Measurements from ENCODE around the gene ABHD2. TPM values are rescaled to one million over a fixed set of nuclear protein-coding genes. Genes with fewer than 3 reads are reported as not detected.
"Not testable (repeated sequence)": the region's sequence is repeated elsewhere in the genome, so short reads cannot be mapped to it uniquely, and the experiment has no call there.

Gene ABHD2
- total RNA-seq, 1 experiment from 2014 or later: 18.3 TPM

GRCh38 chr15:89137926-89138325 is 49.7 kb downstream of the ABHD2 start:
- Histone ChIP-seq H3K9me3 (no peaks in the 10 kb centered on the region), H3K4me3 (no peak overlapping the region), H3K27me3 (no peaks in the 10 kb centered on the region), H3K36me3 (peaks cover 2% of the 10 kb centered on the region; the same call in 1 of the 2 replicates)
- no peak for DNase-seq

DNA sequence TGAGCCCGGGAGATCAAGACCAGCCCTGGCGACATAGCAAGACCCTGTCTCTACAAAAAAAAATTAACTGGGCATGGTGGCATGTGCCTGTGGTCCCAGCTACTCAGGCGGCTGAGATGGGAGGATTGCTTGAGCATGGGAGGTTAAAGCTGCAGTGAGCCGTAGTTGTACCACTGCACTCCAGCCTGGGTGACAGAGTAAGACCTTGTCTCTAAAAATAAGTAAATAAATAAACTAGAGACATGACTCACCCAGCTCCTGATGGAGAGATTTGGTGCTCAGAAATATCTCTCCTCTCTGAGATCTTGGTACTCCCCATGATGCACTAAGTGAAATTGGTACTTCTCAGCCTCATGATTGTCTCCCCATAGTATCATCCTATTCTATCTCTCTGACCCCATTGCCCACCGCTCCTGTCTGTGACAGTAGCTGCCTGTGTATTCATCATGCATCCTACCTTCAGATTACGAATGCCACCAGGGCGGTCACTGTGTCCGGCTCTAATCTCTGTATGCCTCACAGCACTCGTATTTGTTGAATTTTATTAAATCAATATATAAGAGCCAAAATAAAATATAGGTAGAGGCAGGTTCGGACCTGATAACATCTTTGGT is 50.9 kb downstream of the ABHD2 start:
- peak; percentile 31 for DNase-seq
- H3K9me3 ChIP-seq: no peaks in the 10 kb centered on the region
- H3K4me3 ChIP-seq: no peak overlapping the region
- peaks cover 2% of the 10 kb centered on the region for H3K36me3 ChIP-seq
- H3K27me3 ChIP-seq: no peaks in the 10 kb centered on the region

- H3K27me3 ChIP-seq: no peaks in the 10 kb centered on the region
- H3K36me3 ChIP-seq: peaks cover 7% of the 10 kb centered on the region
- no peak overlapping the region for H3K4me3 ChIP-seq
- no peaks in the 10 kb centered on the region; the same call in 1 of the 2 replicates for H3K9me3 ChIP-seq
- DNase-seq: no peak
Measured at GRCh38 chr15:89139613-89140499, 51.6 kb downstream of the ABHD2 start.

GRCh38 chr15:89140595-89140994 is 52.3 kb downstream of the ABHD2 start:
- no peak overlapping the region for H3K4me3 ChIP-seq
- no peaks in the 10 kb centered on the region; the same call in 1 of the 2 replicates for H3K9me3 ChIP-seq
- H3K27me3 ChIP-seq: no peaks in the 10 kb centered on the region
- DNase-seq: no peak
- H3K36me3 ChIP-seq: peaks cover 7% of the 10 kb centered on the region

GRCh38 chr15:89141159-89141558 is 52.9 kb downstream of the ABHD2 start:
- H3K36me3 ChIP-seq, H3K4me3 ChIP-seq, H3K27me3 ChIP-seq, DNase-seq, H3K9me3 ChIP-seq: not testable (repeated sequence)

GRCh38 chr15:89141885-89142284 is 53.6 kb downstream of the ABHD2 start:
- no peak for DNase-seq
- Histone ChIP-seq H3K27me3 (no peaks in the 10 kb centered on the region), H3K36me3 (peaks cover 7% of the 10 kb centered on the region), H3K9me3 (no peaks in the 10 kb centered on the region; the same call in 1 of the 2 replicates), H3K4me3 (no peak overlapping the region)

DNA sequence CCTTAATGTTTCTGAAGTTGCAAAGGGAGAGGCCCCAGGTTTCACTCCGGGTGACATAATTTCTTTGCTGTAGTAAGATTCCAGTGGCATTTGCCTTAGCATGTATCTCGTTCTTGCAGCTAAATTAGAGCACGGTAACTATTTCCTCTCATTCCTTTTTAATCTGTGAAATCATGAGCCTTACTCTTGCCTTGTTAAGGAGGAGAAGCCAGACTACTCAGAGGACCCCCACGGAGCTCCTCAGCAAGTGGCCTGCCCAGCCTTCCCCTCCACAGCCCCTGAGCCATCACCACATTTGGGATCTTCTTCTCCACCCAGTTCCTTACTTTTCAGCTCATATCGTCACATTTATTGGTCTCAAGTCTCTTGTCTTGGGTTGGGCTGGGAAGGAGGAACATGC is 54.2 kb downstream of the ABHD2 start:
- H3K36me3 ChIP-seq: peaks cover 7% of the 10 kb centered on the region
- H3K4me3 ChIP-seq: no peak overlapping the region

DNA sequence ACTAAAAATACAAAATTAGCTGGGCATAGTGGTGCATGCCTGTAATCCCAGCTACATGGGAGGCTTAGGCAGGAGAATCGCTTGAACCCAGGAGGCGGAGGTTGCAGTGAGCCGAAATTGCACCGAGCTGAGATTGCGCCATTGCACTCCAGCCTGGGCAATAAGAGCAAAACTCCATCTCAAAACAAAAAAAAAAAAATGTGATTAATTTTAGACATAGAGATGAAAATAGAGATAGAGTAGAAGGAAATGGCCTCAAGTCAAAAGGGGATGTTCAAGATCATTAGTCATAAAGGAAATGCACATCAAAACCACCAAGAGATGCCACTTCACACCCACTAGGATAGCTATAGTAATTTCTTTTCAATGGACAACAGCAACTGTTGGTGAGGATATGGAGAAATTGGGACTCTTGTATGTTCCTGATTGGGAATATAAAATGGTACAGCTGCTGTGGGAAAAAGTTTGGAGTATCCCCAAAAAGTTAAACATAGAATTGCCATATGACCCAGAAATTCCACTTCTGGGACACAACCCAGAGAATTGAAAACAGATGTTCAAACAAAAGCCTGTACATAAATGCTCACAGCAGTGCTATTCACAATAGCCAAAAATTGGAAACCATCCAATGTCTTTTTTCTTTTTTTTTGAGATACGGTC is 55.4 kb downstream of the ABHD2 start:
- Histone ChIP-seq H3K36me3 (peaks cover 7% of the 10 kb centered on the region), H3K4me3 (no peak overlapping the region), H3K27me3 (no peaks in the 10 kb centered on the region), H3K9me3 (no peaks in the 10 kb centered on the region; the same call in 1 of the 2 replicates)
- no peak for DNase-seq

More for the DNA sequence above, 54.2 kb downstream of the ABHD2 start:
- Histone ChIP-seq H3K9me3 (no peaks in the 10 kb centered on the region; the same call in 1 of the 2 replicates), H3K27me3 (no peaks in the 10 kb centered on the region)
- DNase-seq: no peak

GRCh38 chr15:89144491-89144890 is 56.2 kb downstream of the ABHD2 start:
- Histone ChIP-seq H3K36me3 (peaks cover 7% of the 10 kb centered on the region), H3K9me3 (no peaks in the 10 kb centered on the region; the same call in 1 of the 2 replicates), H3K27me3 (no peaks in the 10 kb centered on the region), H3K4me3 (no peak overlapping the region)
- DNase-seq: no peak

GRCh38 chr15:89146366-89146765 is 58.1 kb downstream of the ABHD2 start:
- DNase-seq: no peak
- Histone ChIP-seq H3K36me3 (peaks cover 4% of the 10 kb centered on the region; the same call in 1 of the 2 replicates), H3K4me3 (no peak overlapping the region)

DNA sequence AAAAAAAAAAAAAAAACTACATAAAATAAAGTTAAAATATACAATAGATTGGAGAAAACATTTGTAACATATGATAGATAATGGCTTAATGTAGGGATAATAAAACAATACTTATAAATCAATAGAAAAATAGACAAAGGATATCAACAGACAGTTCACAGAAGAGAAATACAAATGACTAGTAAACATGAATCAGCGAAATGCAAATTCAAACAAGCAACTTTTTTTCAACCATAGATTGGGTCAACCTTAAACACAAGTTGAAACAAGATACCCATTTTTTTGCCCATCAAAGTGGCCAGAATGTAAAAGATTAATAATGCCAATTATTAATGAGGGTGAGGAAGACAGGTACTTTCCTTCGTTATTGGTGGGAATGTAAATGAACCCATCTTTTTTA is 59.9 kb downstream of the ABHD2 start:
- Histone ChIP-seq H3K4me3 (no peak overlapping the region), H3K27me3 (no peaks in the 10 kb centered on the region), H3K9me3 (no peaks in the 10 kb centered on the region; the same call in 1 of the 2 replicates), H3K36me3 (peaks cover 13% of the 10 kb centered on the region)
- no peak for DNase-seq

More at GRCh38 chr15:89146366-89146765, 58.1 kb downstream of the ABHD2 start:
- Histone ChIP-seq H3K27me3 (no peaks in the 10 kb centered on the region), H3K9me3 (no peaks in the 10 kb centered on the region; the same call in 1 of the 2 replicates)

DNA sequence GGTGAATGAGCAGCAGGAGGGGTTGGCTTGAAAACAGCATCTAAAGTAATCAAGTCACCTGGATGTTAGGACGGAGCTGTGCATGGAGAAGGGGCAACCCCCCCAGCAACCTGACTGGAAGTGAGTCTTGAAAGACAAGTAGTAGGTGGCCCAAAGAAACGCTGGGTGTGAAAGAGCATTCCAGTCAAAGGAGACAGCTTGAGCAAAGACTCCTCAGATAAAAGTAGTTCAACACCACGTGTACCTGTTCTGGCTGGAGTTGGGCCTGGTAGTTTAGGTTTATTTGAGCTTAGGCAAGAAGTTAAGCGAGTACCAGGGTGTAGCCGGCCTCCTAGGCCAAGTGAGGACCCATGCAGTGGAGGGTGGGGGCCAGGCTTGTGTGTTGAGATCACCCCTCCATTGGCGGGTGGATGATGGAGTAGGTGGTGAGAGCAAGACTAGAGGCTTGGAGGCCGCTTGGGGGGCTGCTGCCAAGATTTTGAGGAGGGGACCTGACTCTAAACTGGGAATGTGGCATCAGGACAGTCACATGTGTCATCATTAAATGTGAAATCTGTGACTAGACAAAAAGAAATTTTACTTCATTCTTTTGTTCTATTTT is 61.3 kb downstream of the ABHD2 start:
- no peak for DNase-seq
- H3K9me3 ChIP-seq: no peaks in the 10 kb centered on the region

GRCh38 chr15:89150287-89150686 is 62.0 kb downstream of the ABHD2 start:
- no peaks in the 10 kb centered on the region for H3K9me3 ChIP-seq
- no peak overlapping the region for H3K4me3 ChIP-seq
- H3K27me3 ChIP-seq: no peaks in the 10 kb centered on the region
- no peak for DNase-seq
- H3K36me3 ChIP-seq: peaks cover 11% of the 10 kb centered on the region

More for the DNA sequence above, 61.3 kb downstream of the ABHD2 start:
- peaks cover 8% of the 10 kb centered on the region for H3K36me3 ChIP-seq
- no peaks in the 10 kb centered on the region for H3K27me3 ChIP-seq
- H3K4me3 ChIP-seq: no peak overlapping the region

DNA sequence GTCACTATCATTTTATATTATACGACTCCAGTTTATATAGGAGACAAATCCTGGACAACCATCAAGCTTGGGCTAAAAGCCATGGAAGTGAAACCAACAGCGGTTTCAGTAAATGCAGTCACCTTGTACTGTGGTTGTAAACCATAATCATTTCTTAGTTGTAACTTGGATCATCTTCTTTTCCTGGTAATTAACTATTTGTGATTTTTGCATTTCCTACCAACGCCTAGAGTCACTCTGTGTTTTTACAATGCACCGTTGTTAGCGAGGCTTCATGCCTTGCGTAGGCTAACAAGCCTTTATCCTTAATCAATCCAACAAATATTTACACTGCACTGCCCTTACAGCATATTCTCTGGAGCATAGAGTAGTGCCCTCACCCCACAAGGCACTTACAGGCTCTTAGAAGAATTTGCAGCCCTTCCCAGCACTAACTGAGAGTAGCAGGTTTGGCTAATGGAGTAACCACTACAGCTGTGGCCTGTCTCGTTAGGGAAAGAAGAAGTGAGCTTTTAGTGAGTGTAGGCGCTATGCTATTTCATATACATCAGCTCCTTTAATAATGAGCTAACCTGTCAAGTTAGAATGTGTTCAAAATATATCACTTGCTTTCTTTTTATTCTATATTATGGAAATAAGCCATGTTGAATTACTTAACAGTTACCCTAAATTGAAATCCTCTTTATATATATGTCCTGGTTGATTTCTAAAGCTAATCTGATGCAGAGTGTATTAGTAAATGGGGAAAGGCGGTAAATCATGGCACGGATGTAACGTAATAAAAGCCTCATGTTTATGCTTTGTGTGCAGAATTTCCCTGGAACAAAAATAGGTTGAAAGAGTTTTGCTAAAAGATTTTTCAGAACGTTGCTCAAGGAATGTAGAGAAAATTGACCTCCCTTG is 62.8 kb downstream of the ABHD2 start:
- Histone ChIP-seq H3K4me3 (no peak overlapping the region), H3K9me3 (no peaks in the 10 kb centered on the region), H3K36me3 (peaks cover 15% of the 10 kb centered on the region), H3K27me3 (no peaks in the 10 kb centered on the region)
- no peak for DNase-seq

DNA sequence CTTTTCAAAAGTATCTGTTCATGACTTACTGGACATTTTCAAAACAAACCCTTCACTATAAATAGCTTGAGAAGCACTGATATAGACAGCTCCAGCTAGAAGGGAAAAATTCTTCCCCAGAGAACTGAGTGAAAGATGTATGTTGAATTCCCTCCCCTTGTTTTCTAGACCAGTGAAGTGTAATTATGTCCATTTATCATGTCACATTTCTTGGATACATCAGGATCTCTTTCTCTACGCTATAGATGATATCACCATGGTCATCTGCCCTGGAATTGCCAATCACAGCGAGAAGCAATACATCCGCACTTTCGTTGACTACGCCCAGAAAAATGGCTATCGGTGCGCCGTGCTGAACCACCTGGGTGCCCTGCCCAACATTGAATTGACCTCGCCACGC is 66.9 kb downstream of the ABHD2 start:
- no peak for DNase-seq
- H3K36me3 ChIP-seq: peaks cover 15% of the 10 kb centered on the region
- H3K4me3 ChIP-seq: no peak overlapping the region
- H3K9me3 ChIP-seq: no peaks in the 10 kb centered on the region
- no peaks in the 10 kb centered on the region for H3K27me3 ChIP-seq

- peaks cover 15% of the 10 kb centered on the region for H3K36me3 ChIP-seq
- no peaks in the 10 kb centered on the region for H3K9me3 ChIP-seq
- DNase-seq: no peak
- H3K4me3 ChIP-seq: no peak overlapping the region
- H3K27me3 ChIP-seq: no peaks in the 10 kb centered on the region
Measured at GRCh38 chr15:89155656-89156055, 67.4 kb downstream of the ABHD2 start.
